ENCODE measurements around the gene ACAP1.

DNA sequence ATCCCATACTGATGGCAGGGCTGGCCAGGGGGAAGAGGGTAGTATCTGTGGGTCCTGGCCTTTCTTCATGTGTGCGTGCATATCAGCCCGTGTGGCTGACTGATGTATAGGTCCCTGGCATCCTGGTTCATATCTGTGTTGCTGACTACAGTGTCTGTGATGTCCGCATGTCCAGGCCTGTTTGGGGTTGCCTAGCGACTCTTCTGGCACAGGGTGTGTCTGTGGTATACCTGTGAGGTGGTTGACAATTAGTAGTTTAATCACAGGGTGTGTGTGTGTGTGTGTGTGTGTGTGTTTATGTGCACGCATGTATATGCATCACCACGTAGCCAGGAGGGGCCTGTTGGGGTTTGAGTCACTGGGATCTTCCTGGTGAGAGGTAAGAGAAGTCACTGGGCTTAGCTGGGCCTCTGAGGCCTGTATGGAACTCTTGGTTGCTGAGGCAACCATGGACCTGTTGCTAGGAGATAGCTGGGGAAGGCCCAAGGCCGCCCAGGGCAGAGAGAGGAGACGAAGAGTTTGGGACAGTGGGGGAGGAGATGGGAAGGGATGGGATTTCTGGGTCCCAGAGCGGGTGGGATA lies 18.0 kb downstream of the ACAP1 start:
- TF ChIP-seq POLR2A (IDR thresholded peaks at IDR 0.05; ENCODE audit: borderline replicate concordance, extremely low read depth, insufficient read depth, insufficient read length) (no peak), SP1 (IDR thresholded peaks at IDR 0.05; ENCODE audit: low read depth) (no peak), POLR2AphosphoS5 (IDR thresholded peaks at IDR 0.05; ENCODE audit: low read depth, low read length) (no peak), MAX (IDR thresholded peaks at IDR 0.05) (no peak), CBX3 (IDR thresholded peaks at IDR 0.05; ENCODE audit: low read depth) (no peak), RAD21 (IDR thresholded peaks at IDR 0.05; ENCODE audit: low read depth) (no peak), YY1 (IDR thresholded peaks at IDR 0.05; ENCODE audit: extremely low read depth, insufficient replicate concordance, low read depth, low read length) (no peak), REST (IDR thresholded peaks at IDR 0.05; ENCODE audit: low read depth) (no peak), CTCF (IDR thresholded peaks at IDR 0.05 in 2 of 3, conservative IDR thresholded peaks at IDR 0.05 in 1 of 3; ENCODE audit: borderline replicate concordance in 1 of 3, insufficient read depth in 1 of 3, low read depth in 2 of 3, low read length in 2 of 3) (no peak), SIN3A (IDR thresholded peaks at IDR 0.05; ENCODE audit: low read depth) (no peak), EZH2 (IDR thresholded peaks at IDR 0.05) (no peak)

All from HCT116 (cell line).